Panc1 (cell line): ENCODE data around the gene SLC20A1. TPM values are rescaled to one million over a fixed set of nuclear protein-coding genes. Genes with fewer than 3 reads are reported as not detected.
"Not testable (repeated sequence)": the region's sequence is repeated elsewhere in the genome, so short reads cannot be mapped to it uniquely, and the experiment has no call there.

Source experiments
- ATAC-seq: fragments of 200-7000 bp; cut with Tn5 transposase; 2 replicates; pipeline ENCODE4 v1.9.1; 2020; ENCODE audit warnings: mild to moderate bottlenecking, moderate library complexity
- BruUV-seq: library from RNA; stranded (reverse); fragments of 400-500 nt; replicated peaks from 2 replicates; lab custom pipeline; 2021; lab: Mats Ljungman, UMichigan
- CTCF ChIA-PET: fragments of 300-600 bp; sonication (Branson Sonifier 250); formaldehyde crosslinking; loops from one replicate; lab custom pipeline; 2022; ENCODE audit warnings: antibody characterized with exemption; lab: Charles Lee
- POLR2A ChIA-PET: fragments of 300-600 bp; sonication (Branson Sonifier 250); formaldehyde crosslinking; loops from one replicate; lab custom pipeline; 2022; ENCODE audit warnings: antibody characterized with exemption; lab: Charles Lee
- DNase-seq: peaks from one replicate; pipeline ENCODE4 v3.0.0-alpha.2; 2010; ENCODE audit warnings: low read depth, low spot score
- H3K27ac ChIP-seq: 2 replicates; pipeline ENCODE4 v1.5.1; 2011; ENCODE audit warnings: mild to moderate bottlenecking, low read length, inconsistent platforms
- H3K27me3 ChIP-seq: fragments of 200-500 bp; sonication (Bioruptor generic); 2 replicates; pipeline ENCODE4 v1.6.0; 2014; ENCODE audit warnings: low read length, inconsistent platforms; ENCODE audit not compliant: control insufficient read depth, insufficient read depth
- H3K36me3 ChIP-seq: fragments of 200-500 bp; sonication (Bioruptor generic); 2 replicates; pipeline ENCODE4 v1.5.1; 2014; ENCODE audit warnings: inconsistent platforms, mild to moderate bottlenecking, low read length, moderate library complexity; ENCODE audit not compliant: control insufficient read depth, insufficient read depth
- H3K4me1 ChIP-seq: 2 replicates; pipeline ENCODE4 v1.5.1; 2011; ENCODE audit warnings: inconsistent platforms, mild to moderate bottlenecking, low read length, moderate library complexity; ENCODE audit not compliant: control insufficient read depth, insufficient read depth
- H3K4me3 ChIP-seq, 2 experiments: 2 replicates each; pipeline ENCODE4 v1.5.1; 2011 to 2012; ENCODE audit warnings: low read depth in 2 of 2, low read length in 2 of 2, mild to moderate bottlenecking in 2 of 2, inconsistent platforms in 1 of 2, moderate library complexity in 1 of 2
- H3K9me3 ChIP-seq: fragments of 200-500 bp; sonication (Bioruptor generic); 2 replicates; pipeline ENCODE4 v1.5.1; 2014; ENCODE audit warnings: low read depth, mild to moderate bottlenecking, inconsistent platforms, low read length, moderate library complexity; ENCODE audit not compliant: control insufficient read depth, insufficient read depth
- CTCF ChIP-seq: fragments of 450-650 bp; IDR thresholded peaks from 2 replicates; pipeline ENCODE4 v1.5.1; 2017; ENCODE audit warnings: mild to moderate bottlenecking
- POLR2AphosphoS5 ChIP-seq: IDR thresholded peaks from 2 replicates; pipeline ENCODE4 v1.6.1; 2012; ENCODE audit warnings: mild to moderate bottlenecking, low read depth, low read length, moderate library complexity
- REST ChIP-seq, 2 experiments: IDR thresholded peaks; 2 replicates each; pipeline ENCODE4 v1.6.1; 2011 to 2012; ENCODE audit warnings: low read depth in 2 of 2, control low read depth in 1 of 2, low read length in 1 of 2, mild to moderate bottlenecking in 1 of 2, moderate library complexity in 1 of 2; ENCODE audit not compliant: insufficient read depth in 1 of 2
- SIN3A ChIP-seq: IDR thresholded peaks from 2 replicates; pipeline ENCODE4 v1.6.1; 2012; ENCODE audit warnings: low read depth, mild to moderate bottlenecking, low read length, moderate library complexity, borderline replicate concordance; ENCODE audit not compliant: insufficient read depth
- TCF7L2 ChIP-seq: IDR thresholded peaks from 2 replicates; pipeline ENCODE4 v1.6.1; 2011; ENCODE audit warnings: mild to moderate bottlenecking, low read depth, low read length, inconsistent platforms
- in situ Hi-C: cut with HindIII; loops from 2 replicates; pipeline ENCODE4 v1.10.0; 2016; ENCODE audit warnings: low sequenced_read_pairs, low pct_unique_long_range_greater_than_20kb
- intact Hi-C: fragments of 100-400 bp; cut with micrococcal nuclease; formaldehyde crosslinking; loops from one replicate; pipeline ENCODE4 v1.10.0; 2022; ENCODE audit not compliant: unreplicated experiment
- total RNA-seq: library from RNA; stranded (reverse); gene quantifications from one replicate; pipeline ENCODE4 v1.2.1, GENCODE V29; 2021; ENCODE audit not compliant: unreplicated experiment

The SLC20A1 gene
- total RNA-seq, 1 experiment from 2014 or later: 72.0 TPM

GRCh38 chr2:112614201-112614840 lies 31.4 kb upstream of the SLC20A1 start:
- POLR2A ChIA-PET: no interaction called here
- no TSS peak for BruUV-seq

GRCh38 chr2:112615051-112615450 lies 30.7 kb upstream of the SLC20A1 start:
- no peaks in the 10 kb centered on the region for H3K27me3 ChIP-seq
- TF ChIP-seq REST (IDR thresholded peaks at IDR 0.05; ENCODE audit: insufficient read depth in 1 of 2, low read depth in 2 of 2, low read length in 1 of 2) (no peak), POLR2AphosphoS5 (no peak), CTCF (no peak), SIN3A (no peak), TCF7L2 (no peak)
- intact Hi-C loops: no loop called here
- no peak for DNase-seq
- H3K9me3 ChIP-seq: no peaks in the 10 kb centered on the region
- no peak overlapping the region for H3K4me3 ChIP-seq
- CTCF ChIA-PET: no interaction called here
- no TSS peak for BruUV-seq
- H3K36me3 ChIP-seq: no peaks in the 10 kb centered on the region
- POLR2A ChIA-PET: no interaction called here
- ATAC-seq: no peak
- in situ Hi-C loops: no loop called here
- H3K4me1 ChIP-seq: no peaks in the 10 kb centered on the region
- H3K27ac ChIP-seq: no peak overlapping the region

More at GRCh38 chr2:112614201-112614840, 31.4 kb upstream of the SLC20A1 start:
- Histone ChIP-seq H3K36me3 (no peaks in the 10 kb centered on the region), H3K27me3 (no peaks in the 10 kb centered on the region), H3K4me1 (no peaks in the 10 kb centered on the region), H3K9me3 (no peaks in the 10 kb centered on the region), H3K27ac (no peak overlapping the region), H3K4me3 (no peak overlapping the region)
- intact Hi-C loops (no loop called here), in situ Hi-C loops (no loop called here)
- no peak for TF ChIP-seq CTCF
- TF ChIP-seq POLR2AphosphoS5: no peak
- no peak for TF ChIP-seq TCF7L2
- TF ChIP-seq SIN3A: no peak
- no peak for TF ChIP-seq REST (IDR thresholded peaks at IDR 0.05; ENCODE audit: insufficient read depth in 1 of 2, low read depth in 2 of 2, low read length in 1 of 2)
- CTCF ChIA-PET: interaction anchor here (0.7 kb wide), 1 partner anchor 110 kb away, joined by 3 read pairs; no protein-coding TSS in a partner anchor
- no peak for DNase-seq
- no peak for ATAC-seq

- CTCF ChIA-PET: interaction anchor here (0.8 kb wide), 1 partner anchor 10 kb away, joined by 11 read pairs; no protein-coding TSS in a partner anchor
- in situ Hi-C loops: not testable (repeated sequence)
Measured at GRCh38 chr2:112615798-112616197, 29.9 kb upstream of the SLC20A1 start.

More at GRCh38 chr2:112615798-112616197, 29.9 kb upstream of the SLC20A1 start:
- H3K4me3 ChIP-seq, H3K9me3 ChIP-seq, POLR2A ChIA-PET, H3K27ac ChIP-seq, H3K36me3 ChIP-seq, H3K4me1 ChIP-seq, intact Hi-C loops, H3K27me3 ChIP-seq, DNase-seq, ATAC-seq, BruUV-seq: not testable (repeated sequence)
